Peyer's patch (tissue), 4 donors: ENCODE measurements around the gene MYH7B.

Source experiments
- POLR2A ChIP-seq, 2 donors: fragments of 450-650 bp; IDR thresholded peaks; one replicate each; pipeline ENCODE4 v1.5.1; 2017; ENCODE audit warnings: antibody characterized with exemption in 2 of 2, mild to moderate bottlenecking in 2 of 2, moderate library complexity in 2 of 2
- TF ChIP-seq, protein P1 (sequence below), 6 experiments: fragments of 450-650 bp in 4 of 6; fragments of 200-600 bp in 2 of 6; sonication (generic) in 1 of 6; IDR thresholded peaks; one replicate each; pipeline ENCODE4 v1.5.1; 2017 to 2019; ENCODE audit warnings: antibody characterized with exemption in 6 of 6, mild to moderate bottlenecking in 3 of 6, moderate library complexity in 1 of 6

DNA sequence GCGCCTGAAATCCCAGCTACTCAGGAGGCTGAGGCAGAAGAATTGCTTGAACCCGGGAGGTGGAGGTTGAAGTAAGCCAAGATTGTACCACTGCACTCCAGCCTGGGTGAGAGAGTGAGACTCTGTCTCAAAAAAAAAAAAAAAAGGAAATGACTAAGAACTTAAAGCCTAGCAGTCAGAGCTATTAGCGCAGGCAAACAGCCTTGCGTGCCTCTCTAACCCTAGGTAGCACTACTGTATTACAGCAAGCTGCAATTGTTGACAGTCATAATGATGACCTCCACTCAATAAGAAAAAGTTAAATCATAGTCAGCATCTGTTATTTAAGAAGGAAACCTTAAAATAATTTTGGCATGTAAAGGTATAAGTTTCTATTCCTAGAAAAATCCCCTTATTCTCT is 14.4 kb upstream of the MYH7B start:
- TF ChIP-seq, protein P1, sequence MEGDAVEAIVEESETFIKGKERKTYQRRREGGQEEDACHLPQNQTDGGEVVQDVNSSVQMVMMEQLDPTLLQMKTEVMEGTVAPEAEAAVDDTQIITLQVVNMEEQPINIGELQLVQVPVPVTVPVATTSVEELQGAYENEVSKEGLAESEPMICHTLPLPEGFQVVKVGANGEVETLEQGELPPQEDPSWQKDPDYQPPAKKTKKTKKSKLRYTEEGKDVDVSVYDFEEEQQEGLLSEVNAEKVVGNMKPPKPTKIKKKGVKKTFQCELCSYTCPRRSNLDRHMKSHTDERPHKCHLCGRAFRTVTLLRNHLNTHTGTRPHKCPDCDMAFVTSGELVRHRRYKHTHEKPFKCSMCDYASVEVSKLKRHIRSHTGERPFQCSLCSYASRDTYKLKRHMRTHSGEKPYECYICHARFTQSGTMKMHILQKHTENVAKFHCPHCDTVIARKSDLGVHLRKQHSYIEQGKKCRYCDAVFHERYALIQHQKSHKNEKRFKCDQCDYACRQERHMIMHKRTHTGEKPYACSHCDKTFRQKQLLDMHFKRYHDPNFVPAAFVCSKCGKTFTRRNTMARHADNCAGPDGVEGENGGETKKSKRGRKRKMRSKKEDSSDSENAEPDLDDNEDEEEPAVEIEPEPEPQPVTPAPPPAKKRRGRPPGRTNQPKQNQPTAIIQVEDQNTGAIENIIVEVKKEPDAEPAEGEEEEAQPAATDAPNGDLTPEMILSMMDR (IDR thresholded peaks at IDR 0.05): no peak
- TF ChIP-seq POLR2A (IDR thresholded peaks at IDR 0.05): no peak
